NCI-H69 (cell line): ENCODE measurements around the gene MC1R.
A peak's percentile ranks its signal among the peaks of the same experiment; 100 is the strongest.

Experiments used
- DNase-seq: peaks from one replicate; lab custom pipeline; 2025; lab: John Stamatoyannopoulos, UW

The MC1R gene

DNA sequence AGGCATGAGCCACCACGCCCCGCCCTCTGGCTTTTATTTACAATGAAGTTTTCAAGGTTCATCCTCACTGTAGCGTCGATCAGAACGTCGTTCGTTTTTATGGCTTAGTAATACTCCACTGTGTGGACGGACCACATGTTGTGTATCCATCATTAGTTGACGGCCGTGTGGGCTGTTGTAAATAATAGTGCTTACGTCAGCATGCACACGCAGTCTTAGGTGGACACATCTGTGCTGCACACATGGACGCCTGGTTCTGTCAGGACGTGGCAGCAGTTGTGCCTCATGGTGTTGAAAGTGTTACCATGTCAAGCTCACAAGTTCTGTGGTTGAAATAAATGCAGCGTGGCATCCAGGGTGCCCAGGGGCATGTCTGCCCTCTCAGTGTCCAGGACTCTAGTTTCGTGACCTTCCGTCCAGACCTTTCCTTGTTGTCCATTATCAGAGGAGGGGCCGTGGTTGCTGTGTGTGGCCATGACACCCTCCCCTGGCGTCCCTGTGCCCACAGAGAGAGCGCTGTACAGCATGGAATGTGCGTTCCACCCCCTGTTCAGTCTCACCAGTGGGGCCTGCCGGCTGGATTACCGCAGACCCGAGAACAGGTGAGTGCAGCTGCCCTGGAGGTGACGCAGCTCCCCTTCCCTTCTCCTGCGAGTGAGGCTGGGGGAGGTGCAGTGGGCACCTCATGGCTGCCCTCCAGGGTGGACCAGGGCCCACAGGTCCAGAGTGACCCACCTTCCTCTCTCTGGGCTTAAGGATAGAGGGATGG, 23.0 kb upstream of the MC1R start:
- no peak for DNase-seq

GRCh38 chr16:89897204-89897603, 21.5 kb upstream of the MC1R start:
- no peak for DNase-seq

DNA sequence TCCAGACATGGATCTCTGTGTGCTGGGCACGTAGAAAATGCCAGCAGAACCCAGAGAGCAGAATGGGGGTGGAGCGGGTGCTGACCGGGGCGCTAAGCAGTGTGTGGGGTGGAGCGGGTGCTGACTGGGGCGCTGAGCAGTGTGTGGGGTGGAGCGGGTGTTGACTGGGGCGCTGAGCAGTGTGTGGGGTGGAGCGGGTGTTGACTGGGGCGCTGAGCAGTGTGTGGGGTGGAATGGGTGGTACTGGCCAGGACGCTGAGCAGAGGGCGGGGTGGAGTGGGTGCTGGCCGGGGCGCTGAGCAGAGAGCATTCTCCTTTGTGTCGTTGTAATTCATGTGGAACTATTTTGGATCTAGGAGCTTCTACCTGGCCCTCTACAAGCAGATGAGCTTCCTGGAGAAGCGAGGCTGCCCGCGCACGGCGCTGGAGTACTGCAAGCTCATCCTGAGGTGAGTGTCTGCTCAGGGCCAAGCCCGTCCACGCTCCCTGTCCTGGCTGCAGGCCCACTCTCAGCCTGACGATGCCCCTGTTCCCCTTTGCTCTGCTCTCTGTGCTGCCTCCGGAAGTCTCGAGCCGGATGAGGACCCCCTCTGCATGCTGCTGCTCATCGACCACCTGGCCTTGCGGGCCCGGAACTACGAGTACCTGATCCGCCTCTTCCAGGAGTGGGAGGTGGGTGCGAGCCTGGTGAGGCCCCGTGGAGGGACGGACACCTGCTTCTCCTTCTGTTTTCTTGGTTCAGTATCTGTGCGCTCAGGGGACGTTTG, 20.3 kb upstream of the MC1R start:
- DNase-seq: no peak

- no peak for DNase-seq
These were observed 18.7 kb upstream of the MC1R start for GRCh38 chr16:89899879-89900481.

- no peak for DNase-seq
These were observed 17.8 kb upstream of the MC1R start for GRCh38 chr16:89900885-89901284.

- no peak for DNase-seq
These were observed 15.7 kb upstream of the MC1R start for GRCh38 chr16:89902980-89903379.

DNA sequence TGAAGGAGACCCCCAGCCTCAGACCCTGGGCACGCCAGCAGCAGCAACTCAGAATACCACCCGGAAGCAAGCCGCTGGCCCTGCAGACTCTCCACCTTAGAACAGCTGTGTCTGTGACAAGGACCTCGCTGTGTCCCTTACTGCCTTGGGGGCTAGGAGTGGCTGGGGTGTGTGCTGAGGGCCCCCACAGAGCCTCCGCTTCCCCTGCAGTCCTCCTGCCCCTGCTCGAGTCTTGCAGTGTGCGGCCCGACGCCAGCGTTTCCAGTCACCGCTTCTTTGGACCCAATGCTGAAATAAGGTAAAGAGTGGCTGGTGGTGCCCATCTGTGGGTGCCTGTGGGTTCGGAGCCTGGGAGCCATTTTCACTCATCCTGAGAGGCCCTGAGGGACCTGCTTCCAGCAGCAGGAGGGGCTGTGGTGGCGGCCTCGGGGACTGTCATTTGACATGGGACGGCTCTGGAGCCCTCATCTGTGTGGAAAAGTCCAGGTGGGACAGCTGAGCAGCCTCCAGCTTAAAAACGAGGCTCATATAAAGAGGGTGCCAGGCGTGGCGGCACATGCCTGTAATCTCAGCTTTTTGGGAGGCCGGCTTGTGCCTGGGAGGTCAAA, 14.7 kb upstream of the MC1R start:
- DNase-seq: no peak

DNA sequence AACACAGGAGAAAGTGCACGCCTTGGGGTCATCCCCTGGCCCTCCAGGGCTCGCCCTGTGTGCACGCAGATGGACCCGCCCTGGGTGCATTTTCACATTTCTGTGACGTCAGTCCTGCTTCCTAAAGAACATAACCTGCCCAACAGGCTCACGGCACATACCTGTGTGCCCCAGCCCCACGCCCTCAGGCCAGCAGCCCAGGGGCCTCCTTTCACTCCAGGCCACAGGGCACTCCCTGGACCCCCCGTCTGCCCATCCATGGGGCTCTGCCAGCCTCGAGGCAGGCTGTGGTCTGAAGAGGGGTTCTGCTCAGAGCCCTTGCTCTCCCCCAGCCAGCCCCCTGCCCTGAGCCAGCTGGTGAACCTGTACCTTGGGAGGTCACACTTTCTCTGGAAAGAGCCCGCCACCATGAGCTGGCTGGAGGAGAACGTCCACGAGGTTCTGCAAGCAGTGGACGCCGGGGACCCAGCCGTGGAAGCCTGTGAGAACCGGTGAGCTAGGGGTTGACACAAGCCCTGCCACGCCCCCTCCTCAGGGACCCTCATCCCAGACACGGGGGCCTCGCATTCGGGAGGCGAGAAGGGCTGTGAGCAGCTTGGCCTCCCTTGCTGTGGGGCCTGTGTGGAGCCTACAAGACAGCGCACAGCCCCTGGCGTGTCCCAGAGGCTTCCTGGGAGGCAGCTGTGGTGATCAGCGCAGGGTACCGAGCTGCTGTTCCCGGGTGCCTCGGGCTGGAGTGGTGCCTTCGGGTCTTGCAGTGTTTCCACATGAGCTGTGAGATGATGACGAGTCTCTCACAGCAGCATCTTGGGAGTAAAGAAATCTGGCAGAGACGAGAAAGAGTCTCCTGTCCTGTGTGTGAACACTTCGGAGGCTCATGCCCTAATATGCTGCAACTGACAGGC, 13.8 kb upstream of the MC1R start:
- DNase-seq: no peak

- no peak for DNase-seq
These were observed 13.0 kb upstream of the MC1R start for GRCh38 chr16:89905511-89906139.

- no peak for DNase-seq
These were observed 12.3 kb upstream of the MC1R start for GRCh38 chr16:89906140-89907025.

- DNase-seq: no peak
These were observed 11.4 kb upstream of the MC1R start for GRCh38 chr16:89907055-89907814.

GRCh38 chr16:89908236-89908635, 10.4 kb upstream of the MC1R start:
- no peak for DNase-seq

GRCh38 chr16:89909777-89910716, 8.6 kb upstream of the MC1R start:
- peak; percentile 54 for DNase-seq

DNA sequence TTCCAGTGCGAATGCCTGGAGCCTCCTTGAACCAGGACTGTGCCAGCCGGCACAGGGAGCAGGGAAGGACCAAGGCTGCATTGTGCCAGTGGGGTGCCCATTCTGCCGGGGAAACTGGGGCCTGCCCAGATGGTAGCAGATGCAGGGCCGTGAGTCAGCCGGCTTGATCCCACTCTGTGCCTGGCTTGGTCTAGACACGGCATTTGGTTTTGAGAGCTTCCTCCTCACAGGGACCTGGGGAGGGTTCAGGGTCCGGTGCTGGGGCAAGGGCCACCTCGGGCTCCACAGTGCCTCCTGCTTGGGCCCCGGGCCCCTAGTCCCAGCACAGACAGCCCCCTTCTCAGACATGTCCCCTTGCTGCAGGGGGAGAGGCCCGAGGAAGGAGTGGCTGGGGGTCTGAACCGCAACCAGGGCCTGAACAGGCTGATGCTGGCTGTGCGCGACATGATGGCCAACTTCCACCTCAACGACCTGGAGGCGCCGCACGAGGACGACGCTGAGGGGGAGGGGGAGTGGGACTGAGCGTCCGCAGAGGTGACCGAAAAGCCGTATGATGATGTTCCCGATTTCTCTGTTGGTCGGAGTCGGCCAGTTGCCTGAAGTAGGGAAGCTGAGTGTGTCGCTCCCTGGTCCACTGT, 7.8 kb upstream of the MC1R start:
- no peak for DNase-seq

DNA sequence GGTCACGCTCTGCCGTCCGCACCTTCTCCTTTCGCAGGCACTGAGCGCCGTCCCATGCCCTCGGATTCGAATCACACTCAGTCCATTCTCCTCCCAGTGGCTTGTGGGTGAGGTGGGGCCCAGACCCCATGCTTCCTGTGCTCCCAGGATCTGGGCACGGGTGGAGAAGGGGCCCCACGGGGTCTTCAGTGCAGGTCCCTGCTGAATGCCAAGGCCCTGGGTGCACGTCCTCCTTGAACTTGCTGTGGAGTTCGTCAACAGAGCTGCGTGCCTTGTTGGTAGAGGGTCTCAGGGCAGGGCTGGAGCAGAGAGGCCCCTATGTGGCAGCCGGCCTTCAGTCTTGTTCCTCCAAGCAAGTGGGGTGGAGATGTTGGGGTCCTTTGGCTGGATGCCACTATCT, 7.3 kb upstream of the MC1R start:
- DNase-seq: no peak

GRCh38 chr16:89912143-89912542, 6.5 kb upstream of the MC1R start:
- DNase-seq: no peak

DNA sequence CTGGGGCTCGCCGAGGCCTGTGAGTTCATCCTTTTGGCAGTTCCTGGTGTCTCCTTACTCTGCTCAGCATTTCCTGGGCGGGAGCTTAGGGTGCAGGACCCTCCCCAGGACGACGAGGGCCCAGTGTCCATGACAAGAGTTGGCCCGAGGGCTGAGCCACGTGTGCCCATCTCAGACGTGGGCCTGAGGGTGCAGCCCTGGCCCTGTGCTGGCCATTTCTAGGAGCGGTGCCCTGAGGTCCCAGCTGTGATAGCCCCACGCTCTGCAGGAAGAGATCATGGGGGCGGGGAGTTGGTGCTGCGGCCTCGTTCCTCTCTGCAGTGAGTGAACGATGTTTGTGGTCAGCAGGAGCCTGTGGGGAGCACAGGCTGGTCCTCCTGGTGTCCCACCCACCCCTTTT, 6.0 kb upstream of the MC1R start:
- DNase-seq: no peak
